Activated CD8-positive, alpha-beta memory T cell treated with anti-CD3 and anti-CD28 coated beads for 48 hours (primary cell): ENCODE results near the gene MBD3L4.
"Not testable (repeated sequence)": the region's sequence is repeated elsewhere in the genome, so short reads cannot be mapped to it uniquely, and the experiment has no call there.

ENCODE experiments used
- DNase-seq, 3 experiments: peaks; one replicate each; pipeline ENCODE4 v3.0.0-alpha.2; 2020; ENCODE audit warnings: low read depth in 2 of 3, low spot score in 2 of 3

The MBD3L4 gene

GRCh38 chr19:7051421-7051820 lies 11.4 kb upstream of the MBD3L4 start:
- DNase-seq, result not testable (repeated sequence)

DNA sequence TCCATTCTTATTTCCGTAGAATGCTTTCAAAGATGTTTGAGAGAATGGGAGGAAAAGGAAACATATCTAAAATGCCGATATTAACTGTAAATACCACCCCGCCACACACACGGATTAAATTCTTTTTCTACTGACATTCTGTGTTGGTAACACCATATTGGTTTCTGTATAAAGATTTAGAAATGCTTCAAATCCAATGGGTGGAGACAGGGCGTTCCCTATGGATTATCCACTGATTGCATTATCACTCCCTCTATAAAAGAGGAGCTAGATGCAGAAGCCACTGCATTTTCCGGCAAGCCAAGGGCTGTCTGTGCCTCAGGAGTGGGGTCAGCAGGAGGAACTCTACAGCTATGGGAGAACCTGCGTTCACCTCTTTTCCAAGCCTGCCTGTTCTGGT lies 9.0 kb upstream of the MBD3L4 start, which contains the start of gene MBD3L2:
Gene MBD3L2, plus strand, starts transcription at position 301 of the 400 bp plus-strand sequence. Its CDS starts 53 bp downstream, at position 354.
- DNase-seq, result not testable (repeated sequence)

- not testable (repeated sequence) for DNase-seq
Observed at GRCh38 chr19:7041563-7041962, 1.6 kb upstream of the MBD3L4 start.

GRCh38 chr19:7030278-7030677 lies 9.7 kb downstream of the MBD3L4 start, which contains the start of gene MBD3L5:
MBD3L5 (plus strand) TSS chr19:7030578; CDS start chr19:7030612, 34 bp downstream.
- DNase-seq, result not testable (repeated sequence)

- not testable (repeated sequence) for DNase-seq
Observed at GRCh38 chr19:7028790-7029189, 11.2 kb downstream of the MBD3L4 start.

DNA sequence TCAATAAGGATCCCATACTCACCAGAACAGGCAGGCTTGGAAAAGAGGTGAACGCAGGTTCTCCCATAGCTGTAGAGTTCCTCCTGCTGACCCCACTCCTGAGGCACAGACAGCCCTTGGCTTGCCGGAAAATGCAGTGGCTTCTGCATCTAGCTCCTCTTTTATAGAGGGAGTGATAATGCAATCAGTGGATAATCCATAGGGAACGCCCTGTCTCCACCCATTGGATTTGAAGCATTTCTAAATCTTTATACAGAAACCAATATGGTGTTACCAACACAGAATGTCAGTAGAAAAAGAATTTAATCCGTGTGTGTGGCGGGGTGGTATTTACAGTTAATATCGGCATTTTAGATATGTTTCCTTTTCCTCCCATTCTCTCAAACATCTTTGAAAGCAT lies 18.6 kb downstream of the MBD3L4 start, which contains the start of gene MBD3L2B:
Gene MBD3L2B, minus strand, starts transcription at position 101 of the 400 bp plus-strand sequence. Its CDS starts 34 bp downstream, at position 67.
- DNase-seq, result not testable (repeated sequence)

DNA sequence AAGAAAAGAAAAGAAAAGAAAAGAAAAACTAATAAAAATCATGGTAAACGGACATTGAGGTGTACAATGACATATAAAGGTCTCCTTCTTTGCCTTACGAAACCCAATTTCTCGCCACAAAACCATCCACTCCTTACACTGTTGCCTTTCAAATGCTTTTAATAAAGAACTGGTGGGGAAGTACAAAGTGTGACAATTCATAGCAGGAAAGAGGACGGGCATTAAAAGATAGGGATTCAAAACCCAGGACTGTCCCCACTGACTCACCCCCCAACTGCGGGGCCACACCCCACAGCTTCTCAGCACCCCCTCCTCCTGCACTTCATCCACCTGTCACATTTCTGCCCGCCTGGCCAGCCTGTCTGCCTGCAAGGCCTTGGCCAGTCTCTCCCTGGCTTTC lies 21.2 kb downstream of the MBD3L4 start:
- DNase-seq, result no peak

DNA sequence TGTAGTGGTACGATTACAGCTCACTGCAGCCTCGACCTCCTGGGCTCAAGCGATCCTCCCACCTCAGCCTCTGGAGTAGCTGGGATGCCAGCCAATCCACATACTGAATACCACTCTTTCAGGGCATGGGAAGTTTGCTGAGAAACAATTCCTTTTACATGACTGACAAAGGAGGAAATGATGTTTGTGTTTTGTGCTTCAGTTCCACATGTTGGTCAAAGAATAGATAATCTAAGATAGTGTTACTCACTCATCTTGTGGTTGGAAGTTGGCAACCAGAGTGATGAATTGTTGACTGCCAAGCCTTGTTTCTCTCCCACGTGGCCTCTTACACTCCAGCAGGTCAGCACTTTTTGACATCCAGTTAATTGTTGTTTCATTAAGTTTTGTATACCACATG lies 26.3 kb downstream of the MBD3L4 start:
- DNase-seq, result no peak

GRCh38 chr19:7010722-7011593 lies 29.0 kb downstream of the MBD3L4 start:
- no peak for DNase-seq

GRCh38 chr19:7007859-7008258 lies 32.1 kb downstream of the MBD3L4 start:
- no peak for DNase-seq

DNA sequence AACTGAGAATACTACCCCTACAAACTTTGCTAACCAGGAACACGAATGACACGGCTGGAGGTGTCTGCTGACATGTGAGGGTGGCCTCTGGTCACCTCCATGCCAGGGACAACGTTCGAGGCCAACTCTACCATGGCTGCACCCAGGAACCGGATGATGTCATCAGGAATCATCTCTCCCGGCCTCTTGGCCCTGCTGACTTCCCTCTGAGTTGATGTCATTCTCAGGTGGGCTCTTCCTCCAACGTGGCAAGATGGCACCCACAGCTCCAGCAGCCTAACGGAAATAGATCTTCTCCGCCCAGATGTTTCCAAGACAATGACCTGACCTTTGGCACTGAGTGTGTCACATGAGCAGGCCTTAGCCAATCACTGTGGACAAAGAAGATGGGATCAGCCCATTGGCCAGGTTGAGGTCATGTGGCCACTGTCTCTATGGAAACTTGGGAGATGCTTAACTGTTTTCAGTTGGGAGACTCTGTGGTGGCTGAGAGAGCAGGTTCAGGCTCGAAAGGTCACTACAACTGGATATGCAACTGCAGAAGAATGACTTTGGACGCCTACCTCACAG lies 33.8 kb downstream of the MBD3L4 start:
- no peak for DNase-seq

- DNase-seq, result no peak
Observed at GRCh38 chr19:7004313-7004931, 35.6 kb downstream of the MBD3L4 start.

DNA sequence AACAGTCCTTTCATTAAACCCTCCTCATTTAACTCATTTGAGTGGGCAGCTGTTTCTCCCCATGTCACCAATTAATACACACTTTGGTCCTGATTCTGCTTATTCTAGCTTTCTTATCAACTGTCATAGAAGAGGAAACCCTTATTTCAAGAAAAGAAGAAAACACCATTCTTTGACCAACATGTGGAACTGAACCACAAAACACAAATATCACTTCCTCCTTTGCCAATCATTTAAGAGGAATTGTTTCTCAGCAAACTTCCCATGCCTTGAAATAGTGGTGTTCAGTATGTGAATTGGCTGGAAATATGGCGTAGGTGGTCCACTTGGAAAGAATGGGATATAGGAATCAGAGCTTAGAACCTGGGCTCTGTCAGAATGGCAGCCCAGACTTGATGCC lies 39.2 kb downstream of the MBD3L4 start:
- DNase-seq, result no peak

GRCh38 chr19:7000333-7000732 lies 39.6 kb downstream of the MBD3L4 start:
- no peak for DNase-seq

- DNase-seq, result no peak
Observed at GRCh38 chr19:6999933-7000332, 40.0 kb downstream of the MBD3L4 start.

DNA sequence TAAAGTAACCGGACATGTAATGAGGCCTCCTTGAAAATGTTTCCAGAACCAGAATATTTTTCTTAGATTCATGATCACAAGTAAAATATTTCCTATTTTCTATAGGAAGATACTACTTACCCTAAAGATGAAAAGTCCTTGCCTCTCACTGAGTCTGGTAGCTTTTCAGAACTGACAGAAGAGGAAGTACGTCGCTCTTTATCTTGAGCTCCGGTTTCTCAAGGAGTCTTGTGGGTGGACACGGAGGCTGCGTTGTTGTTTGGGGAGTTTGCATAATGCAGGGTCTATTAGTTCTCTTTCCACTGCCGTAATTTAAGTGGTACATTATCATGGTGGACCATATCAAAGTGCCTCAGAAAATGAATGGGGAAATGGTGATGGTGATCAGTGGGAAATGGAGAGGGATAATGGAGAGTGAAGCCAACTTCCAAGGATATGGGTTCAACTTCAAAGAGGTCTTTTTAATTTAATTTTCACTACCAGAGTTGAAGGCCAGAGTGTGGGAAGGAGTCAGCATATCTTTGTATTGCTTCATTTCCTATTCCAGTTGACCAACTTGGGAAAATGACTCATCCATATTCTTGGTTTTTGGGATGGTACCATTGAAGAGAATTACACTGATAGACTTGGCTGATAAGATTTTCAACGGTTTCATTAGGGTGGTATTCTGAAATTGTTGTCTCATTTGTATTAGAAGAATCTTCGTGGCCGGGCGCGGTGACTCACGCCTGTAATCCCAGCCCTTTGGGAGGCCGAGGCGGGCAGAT lies 42.1 kb downstream of the MBD3L4 start:
- DNase-seq, result no peak

- no peak for DNase-seq
Observed at GRCh38 chr19:6996810-6997209, 43.2 kb downstream of the MBD3L4 start.

DNA sequence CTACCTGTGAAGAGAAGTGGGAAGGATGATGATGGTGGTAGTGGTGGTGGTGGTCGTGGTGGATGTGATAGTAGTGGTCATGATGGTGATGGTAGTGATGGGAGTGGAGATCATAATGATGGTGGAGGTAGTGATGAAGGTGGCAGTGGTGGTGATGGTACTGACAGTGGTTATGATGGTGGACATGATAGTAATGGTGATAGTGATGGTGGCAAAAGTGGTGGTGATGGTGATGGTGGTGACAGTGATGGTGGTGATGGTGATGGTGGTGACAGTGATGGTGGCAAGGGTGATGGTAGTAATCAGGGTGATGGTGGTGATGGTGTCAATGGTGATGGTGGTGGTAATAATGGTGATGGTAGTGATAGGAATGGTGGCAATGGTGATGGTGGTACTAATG lies 44.9 kb downstream of the MBD3L4 start:
- no peak for DNase-seq

GRCh38 chr19:6988257-6988656 lies 51.7 kb downstream of the MBD3L4 start:
- no peak for DNase-seq

DNA sequence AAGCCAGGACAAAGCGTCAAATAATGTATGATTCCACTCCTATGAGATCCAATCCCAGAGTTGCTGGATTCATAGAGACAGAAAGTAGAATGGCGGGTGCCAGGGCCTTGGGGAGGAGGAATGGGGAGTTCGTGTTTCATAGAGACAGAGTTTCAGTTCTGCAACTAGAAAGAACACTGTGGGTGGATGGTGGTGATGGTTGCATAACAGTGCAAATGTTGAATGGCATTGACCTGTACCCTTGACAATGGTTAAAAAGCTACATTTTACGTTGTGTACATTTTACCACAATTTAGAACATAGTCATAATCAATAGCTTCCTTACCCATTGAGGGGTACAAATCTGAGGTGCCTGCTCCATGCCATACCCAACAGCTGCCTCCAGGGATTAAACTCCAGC lies 52.1 kb downstream of the MBD3L4 start:
- no peak for DNase-seq
